Inflammatory macrophage (primary cell): ENCODE results near the gene COPS3.
A peak's percentile ranks its signal among the peaks of the same experiment; 100 is the strongest.

ENCODE experiments used
- DNase-seq, 2 donors: peaks; one replicate each; pipeline ENCODE4 v3.0.0-alpha.2; 2020 to 2022
- total RNA-seq, 18 experiments: gene quantifications; one replicate each; lab custom pipeline; 2026; ENCODE audit warnings: mixed read lengths in 6 of 18, inconsistent platforms in 2 of 18; lab: John Stamatoyannopoulos, UW

COPS3 gene
- 27.3 to 95.3 (median 69.4) reads per million in 18 experiments for total RNA-seq

DNA sequence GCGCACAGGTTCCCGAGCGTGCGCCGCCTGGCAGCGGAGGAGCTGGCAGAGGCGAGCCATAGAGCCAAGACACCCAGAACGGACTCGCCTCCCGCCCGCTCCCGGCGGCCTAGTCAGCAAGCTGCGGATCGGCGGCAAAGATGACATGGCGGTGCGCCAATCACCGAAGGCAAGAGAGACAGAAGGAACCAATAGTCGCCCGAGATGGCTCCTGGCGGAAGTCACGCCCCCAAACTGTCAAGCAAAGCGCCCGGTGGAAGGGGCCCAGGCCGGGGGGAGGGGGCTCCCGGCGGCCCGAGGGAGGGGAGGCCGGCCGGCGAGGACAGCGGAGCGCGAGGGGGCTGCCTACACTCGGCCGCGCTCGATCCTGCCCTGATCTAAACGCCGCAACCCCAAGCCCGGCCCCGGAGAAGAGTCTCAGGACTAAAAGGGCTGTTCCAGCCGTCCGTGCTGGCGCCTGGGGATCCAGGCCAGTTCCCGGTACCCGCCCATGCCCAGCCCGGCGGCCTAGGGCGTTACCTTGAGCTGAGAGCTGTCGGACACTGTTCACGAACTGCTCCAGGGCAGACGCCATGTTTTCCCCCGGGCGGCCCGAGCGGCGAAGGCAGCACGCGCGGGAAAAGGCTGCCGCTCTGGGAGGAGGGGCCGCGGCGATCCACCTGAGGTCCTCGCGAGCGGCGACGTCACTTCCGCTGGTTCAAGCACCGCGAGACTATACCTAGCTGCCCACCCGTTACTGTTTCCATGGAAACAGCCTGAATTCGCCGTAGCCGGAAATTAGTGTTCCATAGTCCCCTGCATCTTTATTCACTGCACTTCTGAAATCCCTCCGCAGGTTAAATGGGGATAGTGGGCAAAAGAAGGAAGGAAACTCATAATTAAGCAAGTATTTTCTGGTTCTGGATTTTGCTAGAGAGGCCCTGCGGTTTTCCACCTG is at the start of gene COPS3:
Gene COPS3, minus strand, starts transcription at position 634 of the 937 bp plus-strand sequence. Its CDS starts 60 bp downstream, at position 574.
- DNase-seq, result peak; percentile 96 to 97

- DNase-seq, result no peak
Measured at GRCh38 chr17:17328251-17328650, 47.2 kb upstream of the COPS3 start.

DNA sequence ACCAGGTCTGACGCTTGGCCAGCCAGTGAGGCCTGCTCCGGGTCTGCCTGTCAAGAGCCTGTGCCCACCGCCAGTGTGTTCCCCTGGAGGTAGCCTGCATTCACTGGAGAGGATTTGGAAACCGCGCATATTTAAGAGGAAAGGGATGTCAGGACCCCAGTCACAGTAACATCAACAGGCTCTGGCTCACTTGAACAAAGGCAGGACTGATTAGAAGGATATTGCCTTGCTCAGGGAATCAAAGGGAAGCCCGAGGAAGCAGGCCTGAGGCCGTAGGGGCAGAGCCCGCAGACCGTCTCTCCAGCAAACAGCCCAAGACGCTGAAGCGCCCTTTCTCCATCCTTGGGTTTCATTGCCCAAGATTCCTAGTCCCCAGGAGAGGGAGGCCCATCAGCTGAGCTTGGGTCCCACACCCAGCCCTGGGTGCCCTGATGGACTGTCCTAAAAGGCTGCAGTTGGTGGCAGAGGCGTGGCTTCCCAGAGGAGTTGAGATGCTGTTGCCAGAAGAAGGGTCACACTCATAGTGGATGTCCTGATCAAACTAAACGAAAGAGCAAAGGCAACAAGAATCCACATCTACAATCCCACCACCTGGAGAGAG is 45.3 kb upstream of the COPS3 start:
- DNase-seq, result no peak

DNA sequence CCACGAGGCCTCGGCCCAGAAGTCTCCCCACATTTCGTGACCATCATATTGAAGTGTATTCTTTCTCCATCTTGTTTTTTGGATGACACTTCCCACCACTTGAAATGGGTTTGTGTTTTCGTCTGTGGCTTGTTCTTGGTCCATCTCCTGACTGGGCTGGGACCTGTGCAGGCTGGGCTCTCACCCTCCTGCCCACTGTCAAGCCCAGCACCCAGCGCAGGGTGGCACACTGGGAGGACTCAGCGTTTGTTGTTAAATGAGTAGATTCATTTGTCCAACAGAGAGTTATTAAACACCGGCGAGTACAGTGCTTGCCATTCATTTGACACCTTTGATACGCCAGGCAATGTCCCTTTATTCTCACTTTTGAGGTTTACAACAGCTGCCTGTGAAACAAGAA is 44.8 kb upstream of the COPS3 start:
- no peak for DNase-seq

- no peak for DNase-seq
Measured at GRCh38 chr17:17325228-17325627, 44.2 kb upstream of the COPS3 start.

- DNase-seq, result no peak
Measured at GRCh38 chr17:17324616-17325015, 43.6 kb upstream of the COPS3 start.

DNA sequence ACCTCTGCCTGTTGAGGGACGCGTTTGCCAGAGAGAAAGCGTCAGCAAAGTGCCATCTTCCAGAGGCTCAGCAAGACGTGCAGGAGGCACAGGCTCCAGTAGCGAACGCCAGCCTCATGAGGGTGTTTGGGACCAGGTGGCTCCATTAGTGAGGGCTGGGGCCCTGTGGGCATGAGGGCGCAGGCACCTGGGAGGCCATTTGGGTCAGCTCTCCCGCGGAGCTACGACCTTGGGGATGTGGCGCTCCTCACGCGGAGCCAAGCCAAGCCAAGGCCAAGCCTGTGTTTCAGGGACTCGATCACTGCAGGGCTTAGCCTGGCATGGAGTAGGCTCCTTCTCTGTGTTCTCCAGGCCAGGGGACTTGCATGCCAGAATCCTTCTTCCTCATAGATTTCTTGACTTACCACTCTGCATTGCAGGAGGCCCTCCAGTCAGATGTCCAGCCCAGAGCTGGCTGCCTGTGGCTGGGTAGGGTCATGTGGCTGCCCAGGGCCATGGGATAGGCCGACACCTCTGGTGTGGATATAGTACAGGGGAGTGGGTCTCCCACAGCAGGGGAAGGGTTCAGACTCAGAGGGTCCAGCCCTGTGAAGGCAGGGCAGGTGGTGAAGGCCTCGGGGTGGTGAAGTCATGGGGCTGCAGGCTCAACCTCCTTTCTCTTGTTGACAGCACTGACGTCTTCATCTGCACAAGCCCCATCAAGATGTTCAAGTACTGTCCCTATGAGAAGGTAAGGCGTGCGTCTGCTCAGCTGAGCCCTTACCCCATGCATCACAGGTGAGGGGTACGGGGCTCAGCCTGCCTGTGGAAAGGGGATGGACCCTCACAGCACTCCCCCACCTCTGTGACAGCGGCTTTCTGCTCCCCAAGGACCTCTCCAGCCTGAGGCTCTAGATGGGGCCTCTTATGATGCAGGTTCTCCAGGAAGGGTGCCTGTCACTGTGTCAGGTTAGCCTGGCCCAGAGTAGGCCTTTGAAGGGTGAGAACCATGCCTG is 41.8 kb upstream of the COPS3 start:
- no peak for DNase-seq

GRCh38 chr17:17321356-17322025 is 40.4 kb upstream of the COPS3 start:
- DNase-seq, result no peak

DNA sequence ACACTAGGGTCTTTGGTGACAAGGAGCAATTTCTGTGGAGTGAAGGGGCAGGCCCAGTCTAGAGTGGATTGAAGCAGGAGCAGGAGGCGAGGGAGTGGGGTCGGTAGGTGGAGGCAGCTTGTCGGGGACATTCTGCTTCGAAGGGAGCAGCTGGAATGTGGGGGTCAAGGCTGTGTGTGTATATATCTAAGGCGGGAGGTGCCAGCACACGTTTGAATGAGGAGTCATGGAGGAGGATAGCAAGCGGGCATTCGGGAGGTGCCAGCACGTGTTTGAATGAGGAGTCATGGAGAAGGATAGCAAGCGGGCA is 39.8 kb upstream of the COPS3 start:
- DNase-seq, result no peak

DNA sequence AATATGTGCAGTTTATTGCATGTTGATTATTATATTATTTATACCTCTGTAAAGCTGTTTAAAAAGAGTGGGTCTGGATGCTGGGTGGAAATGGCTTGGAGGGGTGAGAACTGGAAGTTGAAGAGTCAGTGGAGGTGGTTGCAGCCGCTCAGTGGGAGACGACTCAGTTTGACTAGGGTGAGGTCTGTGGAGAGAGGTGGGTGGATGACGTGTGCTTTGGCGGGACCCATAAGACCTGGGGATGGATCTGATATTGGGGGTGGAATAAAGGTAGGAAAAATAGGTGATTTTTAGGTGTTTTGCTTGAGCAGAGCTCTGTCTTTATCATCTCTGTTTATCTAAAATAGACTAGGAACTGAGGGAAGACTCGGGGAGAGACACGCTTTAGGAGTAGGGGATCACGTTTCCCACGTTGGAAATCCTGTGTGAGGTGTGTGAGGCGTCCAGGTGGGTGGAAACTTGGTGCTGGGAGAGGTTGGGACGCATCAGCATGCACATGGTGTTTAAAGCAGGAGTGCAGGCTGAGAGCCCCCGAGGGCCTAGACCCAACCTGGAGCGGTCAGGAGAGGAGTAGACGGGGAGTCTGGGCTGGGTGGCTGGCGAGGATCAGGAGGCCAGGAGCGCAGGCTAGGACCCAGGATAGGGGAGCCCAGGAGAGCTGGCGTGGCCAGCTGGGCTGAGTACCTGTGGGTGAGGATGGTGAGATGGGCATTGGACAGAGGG is 39.3 kb upstream of the COPS3 start:
- DNase-seq, result no peak

DNA sequence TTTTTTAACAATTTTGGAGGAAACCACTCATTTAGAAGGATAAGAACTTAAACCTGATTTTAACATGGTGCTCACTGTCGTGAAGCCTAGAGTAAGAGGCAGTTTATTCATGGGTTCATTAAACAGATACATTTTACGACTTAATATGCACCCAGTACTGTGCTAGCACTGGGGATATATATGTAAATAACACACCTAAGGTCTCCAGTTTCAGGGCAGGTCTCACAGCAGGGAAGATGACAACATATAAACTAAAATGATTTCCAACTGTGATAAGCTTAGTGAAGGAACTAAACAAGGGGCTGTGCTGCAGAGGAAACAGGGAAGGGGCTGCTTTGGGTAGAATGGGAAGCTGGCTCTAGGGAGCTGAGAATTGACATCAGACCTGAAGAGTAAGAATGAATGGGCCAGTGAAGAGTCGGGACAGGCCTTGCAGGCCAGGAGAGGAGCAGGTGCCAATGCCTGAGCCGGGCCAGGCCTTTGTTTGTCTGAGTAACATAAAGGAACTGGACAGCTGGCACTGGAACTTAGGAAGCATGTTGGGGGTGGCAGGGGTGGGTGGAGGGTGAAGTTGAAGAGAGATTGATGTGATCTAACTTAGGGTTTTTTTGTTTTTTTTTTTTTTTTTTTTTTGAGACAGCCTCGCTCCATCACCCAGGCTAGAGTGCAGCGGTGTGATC is 34.2 kb upstream of the COPS3 start:
- no peak for DNase-seq

GRCh38 chr17:17314501-17315071 is 33.5 kb upstream of the COPS3 start:
- peak in 1 of 2 donors; percentile 18 for DNase-seq

DNA sequence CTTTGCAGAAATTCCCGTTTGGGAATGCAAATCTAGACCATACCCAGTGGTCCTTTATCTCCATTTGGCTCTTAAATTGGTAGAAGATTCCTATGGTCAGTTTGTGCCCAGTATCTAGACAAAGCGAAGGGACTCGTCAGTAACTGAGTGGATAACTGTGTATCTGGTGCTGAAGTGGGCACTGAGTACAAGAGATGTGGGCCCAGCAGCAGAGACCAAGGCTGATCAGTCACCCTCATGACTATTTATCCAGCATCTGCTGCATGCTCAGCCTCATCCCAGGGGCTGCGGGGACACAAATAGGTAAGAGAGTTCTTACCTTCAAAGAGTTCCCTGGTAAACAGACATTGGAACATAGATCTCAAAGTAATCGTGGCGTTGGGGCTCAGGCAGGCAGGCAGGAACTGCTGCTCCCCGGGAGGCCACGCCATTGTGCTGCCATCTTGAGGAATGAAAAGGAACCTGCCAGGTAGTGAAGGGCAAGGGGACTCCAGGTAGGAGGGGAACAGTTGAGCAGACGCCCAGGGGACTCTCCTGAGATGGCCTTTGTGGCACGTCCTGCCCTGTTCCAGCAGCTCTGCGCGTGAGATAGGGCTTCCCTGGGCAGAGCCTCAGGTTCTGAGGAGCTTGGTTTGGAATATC is 32.4 kb upstream of the COPS3 start:
- DNase-seq, result peak; percentile 16 to 52

GRCh38 chr17:17309356-17309755 is 28.3 kb upstream of the COPS3 start:
- DNase-seq, result peak in 1 of 2 donors; percentile 29

- DNase-seq, result peak; percentile 81 to 88
Measured at GRCh38 chr17:17305281-17305801, 24.3 kb upstream of the COPS3 start.

GRCh38 chr17:17304521-17304985 is 23.5 kb upstream of the COPS3 start:
- DNase-seq, result no peak

GRCh38 chr17:17303847-17304490 is 22.9 kb upstream of the COPS3 start:
- no peak for DNase-seq

- DNase-seq, result peak; percentile 63 to 84
Measured at GRCh38 chr17:17303010-17303846, 22.2 kb upstream of the COPS3 start, which contains the start of gene NT5M. NT5M (plus strand) TSS chr17:17303373; CDS start chr17:17303551, 178 bp downstream.
